NCI-H2081 (cell line): ENCODE measurements around the gene ADAMTSL3.

Experiments
- DNase-seq, 2 experiments: peaks; one replicate each; lab custom pipeline; 2025; lab: John Stamatoyannopoulos, UW

Gene ADAMTSL3, protein sequence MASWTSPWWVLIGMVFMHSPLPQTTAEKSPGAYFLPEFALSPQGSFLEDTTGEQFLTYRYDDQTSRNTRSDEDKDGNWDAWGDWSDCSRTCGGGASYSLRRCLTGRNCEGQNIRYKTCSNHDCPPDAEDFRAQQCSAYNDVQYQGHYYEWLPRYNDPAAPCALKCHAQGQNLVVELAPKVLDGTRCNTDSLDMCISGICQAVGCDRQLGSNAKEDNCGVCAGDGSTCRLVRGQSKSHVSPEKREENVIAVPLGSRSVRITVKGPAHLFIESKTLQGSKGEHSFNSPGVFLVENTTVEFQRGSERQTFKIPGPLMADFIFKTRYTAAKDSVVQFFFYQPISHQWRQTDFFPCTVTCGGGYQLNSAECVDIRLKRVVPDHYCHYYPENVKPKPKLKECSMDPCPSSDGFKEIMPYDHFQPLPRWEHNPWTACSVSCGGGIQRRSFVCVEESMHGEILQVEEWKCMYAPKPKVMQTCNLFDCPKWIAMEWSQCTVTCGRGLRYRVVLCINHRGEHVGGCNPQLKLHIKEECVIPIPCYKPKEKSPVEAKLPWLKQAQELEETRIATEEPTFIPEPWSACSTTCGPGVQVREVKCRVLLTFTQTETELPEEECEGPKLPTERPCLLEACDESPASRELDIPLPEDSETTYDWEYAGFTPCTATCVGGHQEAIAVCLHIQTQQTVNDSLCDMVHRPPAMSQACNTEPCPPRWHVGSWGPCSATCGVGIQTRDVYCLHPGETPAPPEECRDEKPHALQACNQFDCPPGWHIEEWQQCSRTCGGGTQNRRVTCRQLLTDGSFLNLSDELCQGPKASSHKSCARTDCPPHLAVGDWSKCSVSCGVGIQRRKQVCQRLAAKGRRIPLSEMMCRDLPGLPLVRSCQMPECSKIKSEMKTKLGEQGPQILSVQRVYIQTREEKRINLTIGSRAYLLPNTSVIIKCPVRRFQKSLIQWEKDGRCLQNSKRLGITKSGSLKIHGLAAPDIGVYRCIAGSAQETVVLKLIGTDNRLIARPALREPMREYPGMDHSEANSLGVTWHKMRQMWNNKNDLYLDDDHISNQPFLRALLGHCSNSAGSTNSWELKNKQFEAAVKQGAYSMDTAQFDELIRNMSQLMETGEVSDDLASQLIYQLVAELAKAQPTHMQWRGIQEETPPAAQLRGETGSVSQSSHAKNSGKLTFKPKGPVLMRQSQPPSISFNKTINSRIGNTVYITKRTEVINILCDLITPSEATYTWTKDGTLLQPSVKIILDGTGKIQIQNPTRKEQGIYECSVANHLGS (N-terminal part only)

DNA sequence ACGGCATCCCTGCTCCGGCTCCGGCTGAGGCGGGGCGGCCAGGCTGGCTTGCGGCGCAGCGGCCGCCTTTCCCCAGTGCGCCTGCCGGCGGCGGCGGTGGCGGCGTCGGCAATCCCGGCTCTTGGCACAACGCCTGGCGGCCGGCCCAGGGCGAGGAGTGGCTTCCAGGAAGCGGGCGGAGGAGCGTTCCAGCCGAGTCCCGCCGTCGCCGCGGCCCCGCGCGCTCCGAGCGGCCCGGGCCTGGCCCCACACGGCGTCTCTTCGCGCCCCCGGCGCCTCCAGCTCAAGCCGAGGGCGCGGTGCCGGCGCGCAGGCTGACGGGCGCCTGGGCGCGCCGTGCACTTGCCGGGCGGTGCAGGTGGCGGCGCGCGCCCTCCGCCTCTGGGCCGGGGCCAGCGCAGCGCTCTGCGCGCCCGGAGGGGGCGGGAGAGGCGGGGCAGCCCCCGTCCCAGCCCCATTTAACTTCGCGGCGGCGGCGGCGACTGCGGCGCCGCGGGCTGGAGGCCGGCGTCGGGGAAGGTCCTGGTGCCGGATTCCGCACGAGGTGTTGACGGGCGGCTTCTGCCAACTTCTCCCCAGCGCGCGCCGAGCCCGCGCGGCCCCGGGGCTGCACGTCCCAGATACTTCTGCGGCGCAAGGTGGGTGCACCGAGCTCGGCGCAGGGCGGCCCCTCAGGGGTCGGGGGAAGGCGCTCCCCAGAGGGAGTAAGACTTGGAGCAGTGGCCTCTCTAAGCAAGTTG is at the start of gene ADAMTSL3:
Gene ADAMTSL3, plus strand, starts transcription at position 485 of the 740 bp plus-strand sequence. CDS start 1,639 bp downstream, outside the sequence.
- DNase-seq, result peak in 1 of 2 experiments; percentile 11

DNA sequence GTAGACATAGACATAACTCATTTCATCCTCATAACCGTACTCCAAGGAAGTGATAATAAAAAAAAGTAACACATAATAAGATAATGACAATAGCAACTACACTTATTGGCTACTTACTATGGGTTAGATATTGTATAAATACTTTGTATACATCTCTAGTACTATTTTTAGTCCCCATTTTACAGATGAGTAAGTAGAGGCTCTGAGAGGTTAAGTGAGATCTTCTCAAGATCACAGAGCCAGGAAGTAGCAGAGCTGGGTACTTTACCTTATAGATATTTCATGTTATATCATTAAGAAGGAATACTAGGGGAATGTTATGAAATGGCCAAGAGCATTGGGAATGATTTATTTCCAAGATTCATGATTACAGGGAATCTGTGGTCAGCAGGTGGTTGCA is 49.4 kb upstream of the ADAMTSL3 start:
- DNase-seq, result no peak

DNA sequence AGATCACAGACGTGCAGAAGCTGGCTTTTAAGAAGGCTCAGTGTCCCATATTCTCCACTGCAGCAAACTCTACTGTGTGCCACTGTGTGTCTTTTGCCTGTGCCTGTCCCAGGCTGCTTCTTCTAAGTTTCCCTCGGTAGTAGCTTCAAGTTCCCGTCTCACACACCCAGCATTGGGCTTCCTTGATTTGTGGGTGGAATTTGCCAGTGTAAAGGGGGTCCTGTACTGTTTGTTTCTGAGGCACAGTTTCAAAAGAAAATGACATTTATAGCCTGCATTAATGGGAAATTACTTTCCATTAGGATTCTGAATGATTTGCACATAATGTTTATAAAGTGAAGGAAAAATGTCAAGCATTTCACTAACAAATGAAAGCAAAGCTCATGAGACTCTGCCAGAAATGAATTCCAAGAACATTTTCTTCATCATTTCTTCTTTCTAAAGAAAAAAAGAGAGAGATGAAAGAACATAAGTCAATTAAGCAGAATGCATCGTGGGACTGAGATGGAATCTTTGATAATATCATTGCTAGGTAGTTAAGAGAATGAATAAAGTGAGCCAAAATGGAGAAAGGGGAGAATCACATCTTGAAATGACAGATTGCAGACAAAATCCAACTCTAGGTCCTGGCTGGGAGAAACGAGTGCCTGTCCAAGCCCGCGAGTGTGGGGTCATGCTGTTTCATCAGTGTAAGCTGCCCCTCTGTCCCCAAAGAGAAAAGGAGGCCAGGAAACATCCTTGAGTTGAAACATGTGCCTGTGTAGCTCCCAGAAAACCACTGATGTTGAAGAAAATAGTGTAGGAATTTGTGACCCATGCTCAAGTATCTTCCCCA is 48.6 kb upstream of the ADAMTSL3 start:
- DNase-seq, result no peak

DNA sequence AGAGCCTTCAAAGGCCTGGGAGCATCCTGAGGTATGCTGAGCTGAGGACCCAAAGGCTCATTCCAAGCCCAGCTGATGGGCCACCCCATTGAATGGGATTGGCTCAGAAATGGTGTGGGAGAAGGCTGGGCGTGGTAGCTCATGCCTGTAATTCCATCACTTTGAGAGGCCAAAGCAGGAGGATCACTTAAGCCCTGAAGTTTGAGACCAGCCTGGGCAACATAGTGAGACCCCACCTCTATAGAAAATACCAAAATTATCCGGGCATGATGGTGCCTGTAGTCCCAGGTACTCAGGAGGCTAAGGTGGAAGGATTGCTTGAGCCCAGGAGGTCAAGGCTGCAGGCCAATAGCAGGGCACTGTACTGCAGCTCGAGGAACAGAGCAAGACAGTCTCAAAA is 43.8 kb upstream of the ADAMTSL3 start:
- no peak for DNase-seq

DNA sequence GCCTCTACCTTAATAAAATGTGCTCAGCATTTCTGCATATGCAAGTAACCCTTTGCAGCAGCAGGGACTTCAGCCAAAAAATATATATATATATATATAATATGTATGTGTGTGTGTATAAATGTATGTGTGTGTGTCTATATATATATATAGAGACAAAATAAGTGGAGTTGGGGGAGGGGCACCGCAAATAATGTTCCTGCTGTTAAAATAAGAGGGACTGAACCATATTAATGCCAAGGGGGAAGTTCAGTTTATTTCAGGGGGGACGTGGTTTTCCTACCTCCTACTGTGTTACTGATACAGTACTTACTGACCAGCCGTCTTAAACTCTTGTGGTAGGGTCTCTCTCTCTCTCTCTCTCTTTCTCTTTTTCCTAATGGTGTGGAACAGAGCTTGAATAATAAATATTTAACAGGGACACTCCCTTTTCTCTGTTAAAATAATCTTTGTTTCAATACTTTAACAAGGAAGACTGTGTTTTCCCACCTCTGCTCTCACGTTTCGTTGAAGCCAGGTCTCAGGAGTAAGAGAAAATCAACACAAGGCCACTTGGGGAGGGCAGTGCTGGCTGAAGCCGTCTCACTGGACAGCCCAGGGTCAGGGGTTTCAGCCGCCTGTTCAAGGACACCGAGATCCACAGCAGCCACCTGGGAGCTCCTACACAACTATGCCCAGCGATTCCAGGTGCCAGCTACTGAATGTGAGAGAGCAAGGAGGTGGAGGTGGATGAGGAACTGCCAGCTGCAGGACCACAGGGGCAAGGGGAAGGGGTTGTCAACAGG is 42.8 kb upstream of the ADAMTSL3 start:
- no peak for DNase-seq

DNA sequence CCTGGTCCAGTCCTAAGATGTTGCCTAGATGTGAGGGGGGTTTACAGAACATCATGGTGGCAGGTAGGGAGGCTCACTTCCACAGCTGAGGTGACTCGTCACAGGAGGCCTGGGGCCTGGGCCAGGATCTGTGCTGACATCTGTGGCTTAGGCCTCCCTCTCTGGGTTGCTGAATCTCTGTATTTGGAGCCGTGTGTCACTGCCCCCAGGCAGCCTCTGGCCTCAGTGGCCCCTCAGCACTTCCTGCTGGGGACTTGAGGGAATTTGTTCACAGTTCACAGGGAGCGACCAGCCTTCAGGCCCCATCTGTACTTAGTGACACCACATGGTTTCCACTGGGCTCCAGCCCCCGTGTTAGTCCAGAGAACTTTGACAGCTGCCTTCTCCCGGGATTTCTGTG is 41.7 kb upstream of the ADAMTSL3 start:
- no peak for DNase-seq

DNA sequence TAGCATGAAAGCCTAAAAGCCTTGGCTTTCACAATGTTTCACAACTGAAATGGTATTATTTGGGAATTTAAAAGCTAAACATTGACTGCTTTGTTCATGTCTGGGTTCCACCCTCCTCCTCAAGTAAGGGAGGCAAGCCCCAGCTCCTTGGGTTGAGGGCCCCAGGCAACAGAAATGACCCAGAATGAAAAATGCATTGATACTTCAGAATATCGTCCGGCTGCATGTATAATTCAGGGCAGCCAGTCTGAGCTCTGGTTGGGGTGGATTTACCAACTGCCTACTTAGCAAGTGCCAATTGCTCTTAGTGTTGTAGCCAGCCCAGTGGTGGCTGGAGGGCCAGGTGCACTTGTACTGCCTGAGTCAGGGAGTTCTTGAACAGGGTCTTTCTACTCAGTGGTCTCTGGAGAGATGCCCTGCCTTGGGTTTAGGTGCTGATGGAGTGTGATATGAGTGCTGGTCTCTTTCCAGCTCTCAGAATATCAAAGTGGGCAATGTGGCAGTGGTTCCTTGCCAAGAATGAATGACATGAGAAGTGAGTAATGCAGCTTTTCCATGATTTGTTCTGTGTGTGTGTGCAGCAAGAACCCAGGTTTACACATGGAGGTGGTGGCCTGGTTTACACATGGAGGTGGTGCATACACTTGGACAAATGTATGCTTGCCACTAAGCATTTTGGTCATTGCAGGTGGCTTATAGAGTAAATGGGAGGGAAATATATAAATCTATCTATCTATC is 40.9 kb upstream of the ADAMTSL3 start:
- DNase-seq, result no peak

DNA sequence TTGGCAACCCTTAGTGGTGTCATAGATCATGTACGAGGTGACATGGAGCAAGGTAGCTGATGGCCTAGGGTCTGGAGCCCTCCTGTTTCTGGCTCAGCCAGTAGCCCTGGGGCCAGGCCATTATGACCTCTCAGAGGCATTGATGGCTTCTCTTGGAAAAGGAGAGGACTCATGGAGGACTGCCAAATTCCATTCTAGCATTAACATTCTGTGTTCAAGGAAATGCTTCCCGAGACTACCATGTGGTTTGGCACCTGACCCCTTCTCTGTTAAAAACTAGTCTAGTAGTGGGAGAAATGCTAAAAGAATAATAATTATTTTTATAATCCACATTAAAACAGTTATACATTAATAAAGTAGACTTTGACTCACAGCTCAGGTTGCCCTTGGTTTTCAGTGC is 40.2 kb upstream of the ADAMTSL3 start:
- no peak for DNase-seq

DNA sequence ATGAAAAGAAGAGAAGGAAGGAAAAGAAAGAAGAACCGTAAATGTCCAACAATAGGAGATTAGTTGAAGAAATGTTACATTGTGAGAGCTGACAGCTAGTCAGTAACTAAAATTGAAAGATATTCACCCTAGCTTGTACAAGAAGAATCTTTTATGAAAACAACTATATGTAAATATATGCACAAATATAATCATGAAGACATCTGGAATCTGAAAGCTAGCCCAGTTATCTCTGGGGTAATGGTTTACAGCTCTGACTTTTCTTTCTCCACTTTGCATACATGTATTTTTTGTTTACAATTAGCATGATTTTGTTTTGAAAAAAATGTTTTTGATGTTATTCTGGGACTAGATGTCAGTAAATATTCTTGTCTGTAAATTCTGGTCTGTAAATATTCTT is 37.1 kb upstream of the ADAMTSL3 start:
- no peak for DNase-seq

DNA sequence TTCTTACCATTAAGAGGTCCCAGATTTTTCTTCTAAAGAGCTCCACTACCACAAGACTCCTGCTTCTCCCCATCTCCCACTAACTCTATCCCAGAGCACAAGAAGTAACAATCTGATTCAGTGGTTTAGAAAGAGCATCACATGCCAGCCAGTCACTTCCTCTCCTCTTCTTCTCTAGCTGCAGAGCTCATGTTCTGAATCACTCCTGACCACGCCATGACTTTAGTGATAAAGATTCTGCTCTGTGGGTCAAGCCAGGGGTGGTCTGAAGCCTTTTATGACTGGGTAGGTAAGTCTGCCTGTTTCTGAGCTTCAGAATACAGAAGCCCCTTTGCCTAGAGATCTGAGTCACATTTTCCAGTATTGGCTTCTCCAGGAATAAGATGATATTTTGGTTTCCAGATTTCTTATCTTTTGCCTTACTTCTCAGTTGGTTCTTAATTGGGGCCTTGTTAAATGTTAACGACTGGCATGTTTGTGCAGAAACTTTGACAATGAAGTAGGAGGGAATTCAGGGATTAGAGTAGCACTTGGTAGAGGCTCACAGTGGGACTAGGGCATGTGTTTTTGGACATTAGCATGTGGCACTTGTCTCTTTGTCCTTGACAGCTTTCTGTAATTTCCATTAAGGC is 27.6 kb upstream of the ADAMTSL3 start:
- no peak for DNase-seq

DNA sequence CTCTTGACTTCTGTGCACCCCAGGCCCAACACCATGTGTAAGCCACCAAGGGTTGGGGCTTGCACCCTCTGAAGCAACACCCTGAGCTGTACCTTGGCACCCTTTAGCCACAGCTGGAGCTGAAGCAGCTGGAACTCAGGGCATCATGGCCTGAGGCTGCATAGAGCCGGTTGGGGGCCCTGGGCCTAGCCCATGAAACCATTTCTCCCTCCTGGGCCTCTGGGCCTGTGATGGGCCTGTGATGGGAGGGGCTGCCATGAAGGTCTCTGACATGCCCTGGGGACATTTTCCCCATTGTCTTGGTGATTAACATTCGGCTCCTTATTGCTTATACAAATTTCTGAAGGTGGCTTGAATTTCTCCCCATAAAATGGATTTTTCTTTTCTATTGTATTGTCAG is 22.4 kb upstream of the ADAMTSL3 start:
- DNase-seq, result no peak

DNA sequence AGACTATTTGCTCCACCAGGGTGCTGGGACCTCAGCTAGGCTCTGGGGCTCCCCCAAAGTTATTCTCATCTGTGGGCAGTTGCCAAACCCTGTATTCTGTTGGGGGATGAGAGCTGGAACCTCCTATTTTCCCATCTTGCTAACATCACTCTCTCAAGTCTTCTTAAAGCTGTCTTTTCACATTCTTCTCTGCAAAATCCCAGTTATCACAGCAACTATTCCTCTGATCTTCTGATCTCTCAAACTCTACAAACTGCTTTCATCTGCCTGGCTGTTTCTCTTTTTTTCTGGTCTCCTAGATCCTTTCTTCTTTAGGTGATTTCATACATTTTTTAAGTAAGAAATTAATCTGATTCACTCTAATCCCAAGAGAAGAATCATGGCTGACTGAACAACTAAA is 10.7 kb upstream of the ADAMTSL3 start:
- DNase-seq, result no peak

DNA sequence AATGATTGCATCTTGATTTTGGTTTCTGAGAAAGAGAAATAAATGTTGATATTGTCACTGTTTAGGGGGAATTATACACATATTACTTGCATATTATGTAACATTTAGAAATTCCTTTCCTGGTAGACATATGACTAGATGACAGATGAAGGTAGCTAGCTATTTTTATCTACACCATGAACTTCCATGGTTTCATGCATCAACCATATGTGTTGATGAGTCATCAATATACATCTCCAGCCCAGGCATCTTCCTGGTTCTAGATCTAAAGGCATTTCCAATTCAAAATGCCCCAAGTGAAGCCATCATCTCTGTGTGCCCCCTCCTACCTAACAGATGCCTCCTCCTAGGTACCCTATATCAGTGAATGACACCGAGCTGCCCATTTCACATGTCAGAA is 9.5 kb upstream of the ADAMTSL3 start:
- DNase-seq, result no peak

DNA sequence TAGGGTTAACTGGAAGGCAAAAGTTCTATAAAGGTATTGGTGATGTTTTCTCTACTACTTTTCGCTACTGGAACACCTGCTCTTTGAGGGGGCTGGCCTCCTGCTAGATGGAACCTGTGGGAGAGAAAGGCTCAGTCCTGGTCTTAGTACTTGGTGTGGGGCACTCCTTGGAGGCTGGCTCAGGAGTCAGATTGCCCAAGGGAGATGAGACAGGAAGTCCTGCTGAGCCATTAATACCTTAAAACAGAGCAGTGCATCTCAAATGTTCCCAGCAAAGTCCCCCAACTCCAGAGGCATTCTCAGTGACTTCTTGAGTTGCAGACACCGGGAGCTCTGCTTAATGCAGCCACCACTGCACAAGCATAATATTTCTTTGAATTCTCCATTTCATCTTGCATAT is 3.1 kb upstream of the ADAMTSL3 start:
- DNase-seq, result no peak

DNA sequence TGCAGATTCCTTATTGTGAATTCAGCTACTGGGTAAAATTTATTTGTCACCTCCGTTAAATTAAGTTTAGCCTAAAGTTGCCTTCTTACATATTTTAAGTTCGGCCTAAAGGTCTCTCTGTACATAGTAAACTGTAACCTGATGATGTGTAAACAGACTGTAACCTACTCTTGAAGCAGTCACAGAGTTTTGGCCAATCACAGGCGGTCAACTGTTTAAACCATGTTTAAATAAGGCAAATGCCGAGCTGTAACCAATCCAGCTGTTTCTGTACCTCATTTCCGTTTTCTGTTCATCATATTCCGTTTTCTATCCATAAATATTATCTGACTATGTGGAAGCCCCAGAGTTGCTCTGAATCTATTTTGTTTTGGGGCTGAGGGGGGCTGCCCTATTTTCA is 2.4 kb upstream of the ADAMTSL3 start:
- no peak for DNase-seq

DNA sequence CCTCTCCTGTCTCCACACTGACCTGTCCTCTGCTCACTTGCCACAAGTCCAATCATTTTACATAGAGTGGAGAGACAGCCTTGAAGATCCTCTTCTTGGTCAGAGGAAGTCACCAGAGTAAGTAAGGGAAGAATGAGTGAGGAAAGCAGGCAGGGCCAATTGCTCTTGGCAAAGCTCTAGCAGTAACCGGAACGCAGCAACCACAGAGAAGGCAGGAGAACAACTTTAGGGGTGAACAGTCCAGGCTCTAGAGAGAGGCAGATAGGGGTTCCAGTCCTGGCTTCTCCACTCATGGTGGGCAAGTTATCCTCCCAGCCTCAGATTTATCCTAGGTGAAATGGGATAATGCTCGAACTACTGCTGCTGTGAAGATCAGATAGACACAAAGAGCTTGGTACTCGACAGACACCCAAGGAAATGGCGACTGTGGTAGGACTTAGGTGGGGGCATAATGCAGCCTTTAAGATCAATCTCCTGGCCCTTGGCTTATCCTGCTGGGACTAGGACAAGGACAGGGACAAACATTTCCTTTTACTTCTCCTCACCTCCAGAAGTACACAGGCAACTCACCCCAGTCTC is 1.2 kb upstream of the ADAMTSL3 start:
- no peak for DNase-seq

DNA sequence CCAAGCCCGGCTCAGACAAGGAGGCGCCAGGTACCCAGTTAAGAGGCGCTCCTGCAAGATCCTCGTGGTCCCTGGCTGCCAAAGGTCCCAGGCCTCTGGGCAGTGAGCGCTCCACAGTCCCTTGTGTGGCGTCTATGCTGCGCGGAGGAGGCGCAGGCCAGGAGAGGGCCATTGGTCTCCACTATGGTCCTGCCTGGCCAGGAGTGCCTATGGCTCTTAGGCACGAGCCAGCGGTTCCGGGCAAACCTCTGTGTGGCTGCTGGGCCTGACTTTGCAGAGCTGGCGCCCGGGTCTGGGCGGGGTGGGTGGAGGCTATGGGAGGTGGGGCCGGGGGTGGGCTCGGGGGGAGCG is 660 bp upstream of the ADAMTSL3 start:
- no peak for DNase-seq
